Measurements from ENCODE around the gene TBCK. TPM values are rescaled to one million over a fixed set of nuclear protein-coding genes. Genes with fewer than 3 reads are reported as not detected.

The TBCK gene
- total RNA-seq, 1 donor from 2014 or later, result 12.0 TPM

DNA sequence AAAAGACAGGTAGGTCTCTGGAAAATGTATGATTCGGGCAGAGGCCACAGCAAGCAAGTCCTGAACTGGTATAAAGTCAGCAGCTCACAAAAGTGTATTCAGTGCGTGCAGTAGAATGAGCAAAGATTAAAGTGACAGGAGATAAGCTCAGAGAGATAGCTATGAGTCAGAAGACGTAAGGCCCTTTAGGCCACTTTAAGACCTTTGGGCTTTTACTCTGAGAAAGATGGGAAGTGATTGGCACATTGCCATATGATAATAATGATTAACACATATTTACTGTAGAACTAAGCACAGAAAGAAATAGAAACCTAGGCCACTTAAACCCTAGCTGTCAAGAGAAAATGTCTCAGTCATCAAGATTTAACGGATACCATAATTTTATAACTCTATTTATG is 51.7 kb downstream of the TBCK start:
- TF ChIP-seq, protein P1, sequence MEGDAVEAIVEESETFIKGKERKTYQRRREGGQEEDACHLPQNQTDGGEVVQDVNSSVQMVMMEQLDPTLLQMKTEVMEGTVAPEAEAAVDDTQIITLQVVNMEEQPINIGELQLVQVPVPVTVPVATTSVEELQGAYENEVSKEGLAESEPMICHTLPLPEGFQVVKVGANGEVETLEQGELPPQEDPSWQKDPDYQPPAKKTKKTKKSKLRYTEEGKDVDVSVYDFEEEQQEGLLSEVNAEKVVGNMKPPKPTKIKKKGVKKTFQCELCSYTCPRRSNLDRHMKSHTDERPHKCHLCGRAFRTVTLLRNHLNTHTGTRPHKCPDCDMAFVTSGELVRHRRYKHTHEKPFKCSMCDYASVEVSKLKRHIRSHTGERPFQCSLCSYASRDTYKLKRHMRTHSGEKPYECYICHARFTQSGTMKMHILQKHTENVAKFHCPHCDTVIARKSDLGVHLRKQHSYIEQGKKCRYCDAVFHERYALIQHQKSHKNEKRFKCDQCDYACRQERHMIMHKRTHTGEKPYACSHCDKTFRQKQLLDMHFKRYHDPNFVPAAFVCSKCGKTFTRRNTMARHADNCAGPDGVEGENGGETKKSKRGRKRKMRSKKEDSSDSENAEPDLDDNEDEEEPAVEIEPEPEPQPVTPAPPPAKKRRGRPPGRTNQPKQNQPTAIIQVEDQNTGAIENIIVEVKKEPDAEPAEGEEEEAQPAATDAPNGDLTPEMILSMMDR (IDR thresholded peaks at IDR 0.05; ENCODE audit: insufficient read depth, low read length, poor library complexity, severe bottlenecking), result no peak
- H3K36me3 ChIP-seq (ENCODE audit: control insufficient read depth, insufficient read depth, low read length), result no peaks in the 10 kb centered on the region
- no peak overlapping the region for H3K4me3 ChIP-seq (ENCODE audit: low read depth, low read length)
- DNase-seq (ENCODE audit: low read depth), result no peak
- H3K27me3 ChIP-seq (ENCODE audit: control insufficient read depth, insufficient read depth, low read length), result no peaks in the 10 kb centered on the region

DNA sequence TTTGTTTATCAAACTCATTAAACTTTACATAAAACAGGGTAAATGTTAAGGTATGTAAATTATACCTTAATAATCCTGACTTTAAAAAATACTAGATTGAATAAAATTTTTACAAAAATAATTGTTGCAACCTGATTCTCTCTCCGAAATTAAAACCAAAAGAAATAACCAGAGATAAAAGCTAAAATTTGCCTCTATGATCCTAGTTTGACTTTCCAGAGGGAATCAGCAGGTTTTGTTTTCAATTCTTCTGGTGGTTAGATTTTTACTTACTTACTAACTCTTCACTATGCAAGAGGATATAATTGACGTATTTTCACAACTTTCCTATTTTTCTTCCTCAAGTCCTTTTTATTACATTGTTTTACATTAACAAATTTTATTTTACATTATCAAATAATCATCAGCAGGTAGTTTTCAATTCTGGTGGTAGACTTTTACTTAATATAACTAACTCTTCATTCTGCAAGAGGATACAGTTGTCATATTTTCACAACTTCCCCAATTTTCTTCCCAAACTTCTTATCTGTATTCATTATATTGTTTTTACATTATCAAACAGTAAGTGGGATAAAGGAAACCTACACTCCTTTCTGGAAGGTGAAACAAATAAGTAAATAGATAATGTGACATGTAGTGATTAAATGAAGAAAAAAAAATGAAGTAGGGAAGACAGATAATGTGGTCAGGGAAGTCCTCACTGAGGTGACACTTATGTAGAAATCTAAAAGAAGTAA is 52.2 kb downstream of the TBCK start:
- Histone ChIP-seq H3K36me3 (ENCODE audit: control insufficient read depth, insufficient read depth, low read length) (no peaks in the 10 kb centered on the region), H3K27me3 (ENCODE audit: control insufficient read depth, insufficient read depth, low read length) (no peaks in the 10 kb centered on the region), H3K4me3 (ENCODE audit: low read depth, low read length) (no peak overlapping the region)
- no peak for DNase-seq (ENCODE audit: low read depth)
- TF ChIP-seq, protein P1 (IDR thresholded peaks at IDR 0.05; ENCODE audit: insufficient read depth, low read length, poor library complexity, severe bottlenecking), result no peak

DNA sequence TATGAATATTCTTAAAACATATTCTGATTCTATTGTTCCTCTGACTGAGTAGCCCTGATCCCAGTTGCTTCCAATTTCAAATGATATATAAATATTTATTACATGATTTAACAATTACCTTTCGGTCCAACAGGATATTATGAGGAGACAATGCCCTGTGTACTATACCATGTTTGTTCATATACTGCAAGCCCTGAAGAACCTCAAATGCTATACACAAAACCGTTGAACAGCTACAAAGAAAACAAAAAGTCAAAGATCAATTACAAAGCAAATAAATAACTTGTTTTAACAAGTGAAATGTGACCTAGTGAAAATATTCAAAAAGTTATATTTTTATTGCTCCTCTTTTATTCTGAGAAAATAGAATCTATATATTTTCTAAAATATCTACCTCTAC is 54.0 kb downstream of the TBCK start:
- no peaks in the 10 kb centered on the region for H3K27me3 ChIP-seq (ENCODE audit: control insufficient read depth, insufficient read depth, low read length)
- H3K36me3 ChIP-seq (ENCODE audit: control insufficient read depth, insufficient read depth, low read length), result no peaks in the 10 kb centered on the region
- DNase-seq (ENCODE audit: low read depth), result no peak
- no peak overlapping the region for H3K4me3 ChIP-seq (ENCODE audit: low read depth, low read length)
- TF ChIP-seq, protein P1 (IDR thresholded peaks at IDR 0.05; ENCODE audit: insufficient read depth, low read length, poor library complexity, severe bottlenecking), result no peak

DNA sequence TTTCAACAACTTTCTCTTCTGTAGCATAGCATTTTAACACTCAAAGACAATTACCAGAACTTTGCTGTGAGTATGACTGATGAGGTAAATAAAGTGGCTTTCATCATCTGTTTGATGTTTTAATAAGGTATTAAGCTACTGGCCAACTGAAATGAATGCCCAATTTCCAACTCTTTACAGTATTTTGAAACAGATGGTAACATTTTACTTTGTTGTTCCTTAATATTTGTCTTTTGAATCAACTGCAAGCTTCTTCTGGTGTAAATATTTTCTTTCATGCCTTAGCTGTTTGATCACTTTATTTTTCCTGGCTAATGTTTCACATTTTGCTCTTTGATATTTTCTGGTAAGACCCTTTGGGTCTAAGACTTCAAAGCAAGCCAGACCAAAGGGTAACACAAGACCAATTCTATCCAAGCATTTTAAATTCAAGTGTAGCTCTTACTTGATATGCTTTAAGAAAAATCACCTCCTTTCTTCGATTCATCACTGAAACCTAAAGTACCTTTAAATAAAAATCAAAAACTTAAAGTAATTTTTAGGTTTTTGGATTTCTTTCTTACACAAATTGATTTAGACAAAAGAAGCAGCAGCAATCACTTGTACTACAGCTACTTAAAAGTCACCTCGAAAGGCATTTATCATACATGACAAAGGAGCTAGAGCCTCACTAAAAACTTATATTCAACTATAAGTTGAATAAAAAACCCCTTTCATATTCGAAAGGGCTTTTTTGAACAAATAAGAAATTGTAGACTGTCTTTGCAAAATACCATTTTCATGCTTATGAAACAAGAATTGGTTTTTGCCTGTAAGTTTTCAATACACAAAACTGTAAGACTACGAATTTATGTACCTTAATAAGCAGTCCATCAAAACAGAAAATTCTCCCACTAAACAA is 57.6 kb downstream of the TBCK start:
- H3K36me3 ChIP-seq (ENCODE audit: control insufficient read depth, insufficient read depth, low read length), result peaks cover 1% of the 10 kb centered on the region
- no peak overlapping the region for H3K4me3 ChIP-seq (ENCODE audit: low read depth, low read length)
- H3K27me3 ChIP-seq (ENCODE audit: control insufficient read depth, insufficient read depth, low read length), result no peaks in the 10 kb centered on the region
- TF ChIP-seq, protein P1 (IDR thresholded peaks at IDR 0.05; ENCODE audit: insufficient read depth, low read length, poor library complexity, severe bottlenecking), result no peak
- DNase-seq (ENCODE audit: low read depth), result no peak

DNA sequence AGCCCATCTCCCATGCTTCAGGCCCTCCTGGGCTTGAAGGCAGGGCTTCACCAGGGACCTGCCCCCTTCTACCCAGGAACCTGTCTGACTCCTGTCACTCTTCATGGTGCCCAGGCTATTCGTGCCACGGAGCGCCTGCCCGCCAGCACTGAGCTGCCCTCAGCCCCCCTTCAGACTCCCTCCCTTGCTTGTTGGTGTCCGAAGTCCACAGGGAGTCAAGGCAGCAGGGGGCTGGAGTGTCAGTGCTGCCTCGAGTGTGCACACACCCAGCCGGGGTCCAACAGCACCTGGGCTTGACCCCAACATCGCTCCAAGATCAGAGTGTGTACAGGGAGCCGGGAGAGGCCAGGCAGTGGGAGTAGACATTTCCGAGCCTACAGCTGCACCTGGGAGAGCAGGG is 59.8 kb downstream of the TBCK start:
- Histone ChIP-seq H3K27me3 (ENCODE audit: control insufficient read depth, insufficient read depth, low read length) (no peaks in the 10 kb centered on the region), H3K4me3 (ENCODE audit: low read depth, low read length) (no peak overlapping the region), H3K36me3 (ENCODE audit: control insufficient read depth, insufficient read depth, low read length) (peaks cover 1% of the 10 kb centered on the region)
- TF ChIP-seq, protein P1 (IDR thresholded peaks at IDR 0.05; ENCODE audit: insufficient read depth, low read length, poor library complexity, severe bottlenecking), result no peak
- no peak for DNase-seq (ENCODE audit: low read depth)

Measured in kidney epithelial cell (primary cell).